HepG2 (cell line): ENCODE measurements around the gene POGLUT2. TPM values are rescaled to one million over a fixed set of nuclear protein-coding genes. Genes with fewer than 3 reads are reported as not detected.

ENCODE experiments used
- ASH2L ChIP-seq: fragments of 300-600, 200-600 bp; sonication (generic); IDR thresholded peaks from 2 replicates; pipeline ENCODE4 v1.7.0; 2017; ENCODE audit warnings: low read depth, mild to moderate bottlenecking, moderate library complexity, mixed read lengths, low read length; ENCODE audit not compliant: insufficient read length
- BRCA1 ChIP-seq: sonication (generic); formaldehyde crosslinking; IDR thresholded peaks from 2 replicates; pipeline ENCODE4 v1.4.0; 2020; ENCODE audit warnings: missing genetic modification reagents
- CSRNP1 ChIP-seq: sonication (generic); formaldehyde crosslinking; IDR thresholded peaks from 2 replicates; pipeline ENCODE4 v1.8.1; 2023; ENCODE audit warnings: mild to moderate bottlenecking, missing genetic modification reagents
- FLYWCH1 ChIP-seq: sonication (generic); formaldehyde crosslinking; IDR thresholded peaks from 2 replicates; pipeline ENCODE4 v1.8.1; 2023; ENCODE audit warnings: mild to moderate bottlenecking, missing genetic modification reagents
- GATAD2A ChIP-seq: IDR thresholded peaks from 2 replicates; pipeline ENCODE4 v1.6.1; 2016
- GTF2F1 ChIP-seq: fragments of 150-350 bp; IDR thresholded peaks from 2 replicates; pipeline ENCODE4 v1.6.1; 2014; ENCODE audit warnings: low read length
- IKZF4 ChIP-seq: sonication (generic); formaldehyde crosslinking; IDR thresholded peaks from 2 replicates; pipeline ENCODE4 v1.5.1; 2020; ENCODE audit warnings: borderline replicate concordance, mild to moderate bottlenecking, low read depth, missing genetic modification reagents; ENCODE audit errors: not compliant biosample characterization
- NFIB ChIP-seq: sonication (generic); formaldehyde crosslinking; IDR thresholded peaks from 2 replicates; pipeline ENCODE4 v1.9.0; 2021; ENCODE audit warnings: missing genetic modification reagents, mild to moderate bottlenecking, borderline replicate concordance
- RAD51 ChIP-seq: fragments of 450-650 bp; IDR thresholded peaks from 2 replicates; pipeline ENCODE4 v1.6.1; 2016; ENCODE audit warnings: borderline replicate concordance
- SOX13 ChIP-seq, 3 experiments: fragments of 450-650 bp in 1 of 3; sonication (generic) in 1 of 3; formaldehyde crosslinking in 1 of 3; IDR thresholded peaks in 2 of 3; conservative IDR thresholded peaks in 1 of 3; 2 replicates each; pipeline versions ENCODE4 v1.5.0 to v1.6.1; 2016 to 2020; ENCODE audit warnings: antibody characterized with exemption in 1 of 3, mild to moderate bottlenecking in 1 of 3, missing compliant biosample characterization in 1 of 3, missing genetic modification reagents in 1 of 3, moderate library complexity in 1 of 3
- SOX6 ChIP-seq, 2 experiments: fragments of 450-650 bp in 1 of 2; sonication (generic) in 1 of 2; formaldehyde crosslinking in 1 of 2; IDR thresholded peaks; 2 replicates each; pipeline versions ENCODE4 v1.4.0 to v1.6.1; 2017 to 2020; ENCODE audit warnings: antibody characterized with exemption in 1 of 2, mild to moderate bottlenecking in 1 of 2, missing genetic modification reagents in 1 of 2
- SSRP1 ChIP-seq: IDR thresholded peaks from 2 replicates; pipeline ENCODE4 v1.6.1; 2016; ENCODE audit warnings: control low read depth
- XRCC5 ChIP-seq: fragments of 200-400 bp; formaldehyde crosslinking; optimal IDR thresholded peaks from 2 replicates; pipeline ENCODE3; 2017; ENCODE audit warnings: mild to moderate bottlenecking, low read length
- ZBTB21 ChIP-seq: sonication (generic); formaldehyde crosslinking; IDR thresholded peaks from 2 replicates; pipeline ENCODE4 v1.4.0; 2020; ENCODE audit warnings: missing genetic modification reagents
- ZKSCAN1 ChIP-seq: fragments of 150-350 bp; IDR thresholded peaks from 2 replicates; pipeline ENCODE4 v1.6.1; 2014; ENCODE audit warnings: low read length
- ZNF280B ChIP-seq: sonication (generic); formaldehyde crosslinking; IDR thresholded peaks from 2 replicates; pipeline ENCODE4 v1.5.0; 2020; ENCODE audit warnings: missing genetic modification reagents, mild to moderate bottlenecking, borderline replicate concordance
- ZNF335 ChIP-seq: sonication (generic); formaldehyde crosslinking; IDR thresholded peaks from 2 replicates; pipeline ENCODE4 v1.4.0; 2020; ENCODE audit warnings: missing genetic modification reagents
- ZNF510 ChIP-seq: sonication (generic); formaldehyde crosslinking; IDR thresholded peaks from 2 replicates; pipeline ENCODE4 v1.4.0; 2020; ENCODE audit warnings: low read depth, mild to moderate bottlenecking, missing genetic modification reagents
- ZNF597 ChIP-seq: sonication (generic); formaldehyde crosslinking; IDR thresholded peaks from 2 replicates; pipeline ENCODE4 v1.5.0; 2020; ENCODE audit warnings: missing genetic modification reagents
- ZNF792 ChIP-seq: IDR thresholded peaks from 2 replicates; pipeline ENCODE4 v1.6.1; 2016
- ZSCAN22 ChIP-seq: sonication (generic); formaldehyde crosslinking; IDR thresholded peaks from 2 replicates; pipeline ENCODE4 v1.4.0; 2020; ENCODE audit warnings: mild to moderate bottlenecking, missing genetic modification reagents
- polyA plus RNA-seq, 8 experiments: library from polyadenylated mRNA; depleted of rRNA in 3 of 8; stranded (reverse) in 7 of 8; unstranded in 1 of 8; fragments of >200 nt; fragmentation: Illumina TruSeq in 4 of 8; extraction: Trizol in 4 of 8; gene quantifications; 2 replicates each; pipeline versions ENCODE4 v1.2.1 to v1.2.3, GENCODE V29; 2011 to 2016; ENCODE audit warnings: low read depth in 4 of 8, missing spikeins in 1 of 8, mixed read lengths in 1 of 8; ENCODE audit not compliant: insufficient read depth in 1 of 8
- total RNA-seq, 5 experiments: library from RNA; depleted of rRNA; stranded (reverse); fragments of >200 nt; fragmentation: Illumina TruSeq; extraction: Trizol; gene quantifications; 2 replicates each; pipeline ENCODE4 v1.2.3, GENCODE V29; 2016; ENCODE audit warnings: low read depth in 1 of 5
- TF ChIP-seq, protein P1 (sequence below): sonication (generic); formaldehyde crosslinking; IDR thresholded peaks from 2 replicates; pipeline ENCODE4 v1.8.0; 2022; ENCODE audit warnings: missing genetic modification reagents, mild to moderate bottlenecking, moderate library complexity, borderline replicate concordance
- TF ChIP-seq, protein P2 (sequence below): sonication (generic); IDR thresholded peaks from 2 replicates; pipeline ENCODE4 v1.6.1; 2016; ENCODE audit warnings: low read depth, borderline replicate concordance

POGLUT2 gene
- total and polyA plus RNA-seq, 2 of the 13 experiments (the other 11 are each of a cell fraction or from before 2014, with no cell fraction given), result 18.0 to 26.1 TPM

GRCh38 chr13:102845630-102846260, 47.0 kb upstream of the POGLUT2 start, which contains the start of gene ERCC5 (continued):
- TF ChIP-seq ZNF280B (peak; percentile 95), ZNF792 (CRISPR knock-in tag) (peak; percentile 88), FLYWCH1 (CRISPR knock-in tag) (no peak), ZNF510 (CRISPR knock-in tag) (no peak), ZNF335 (peak; percentile 79), IKZF4 (CRISPR knock-in tag) (peak; percentile 27), ASH2L (peak; percentile 83), BRCA1 (peak; percentile 75), SOX13 (IDR thresholded peaks at IDR 0.05) (no peak), SOX13 (CRISPR knock-in tag; conservative IDR thresholded peaks at IDR 0.05 in 1 of 2, IDR thresholded peaks at IDR 0.05 in 1 of 2) (peak in 1 of 2 experiments; percentile 57; a peak in 1 of 4 replicates), ZSCAN22 (CRISPR knock-in tag) (no peak), RAD51 (no peak), XRCC5 (peak; percentile 70), GATAD2A (CRISPR knock-in tag) (peak; percentile 73), ZNF597 (CRISPR knock-in tag) (no peak), SSRP1 (CRISPR knock-in tag) (no peak), ZKSCAN1 (peak; percentile 62; the same call in 1 of the 2 replicates), NFIB (CRISPR knock-in tag) (no peak), ZBTB21 (CRISPR knock-in tag) (peak; percentile 97), CSRNP1 (no peak; the same call in none of the 2 replicates), SOX6 (IDR thresholded peaks at IDR 0.05) (no peak), SOX6 (CRISPR knock-in tag; IDR thresholded peaks at IDR 0.05) (peak; percentile 86), GTF2F1 (no peak)
- TF ChIP-seq, protein P1, sequence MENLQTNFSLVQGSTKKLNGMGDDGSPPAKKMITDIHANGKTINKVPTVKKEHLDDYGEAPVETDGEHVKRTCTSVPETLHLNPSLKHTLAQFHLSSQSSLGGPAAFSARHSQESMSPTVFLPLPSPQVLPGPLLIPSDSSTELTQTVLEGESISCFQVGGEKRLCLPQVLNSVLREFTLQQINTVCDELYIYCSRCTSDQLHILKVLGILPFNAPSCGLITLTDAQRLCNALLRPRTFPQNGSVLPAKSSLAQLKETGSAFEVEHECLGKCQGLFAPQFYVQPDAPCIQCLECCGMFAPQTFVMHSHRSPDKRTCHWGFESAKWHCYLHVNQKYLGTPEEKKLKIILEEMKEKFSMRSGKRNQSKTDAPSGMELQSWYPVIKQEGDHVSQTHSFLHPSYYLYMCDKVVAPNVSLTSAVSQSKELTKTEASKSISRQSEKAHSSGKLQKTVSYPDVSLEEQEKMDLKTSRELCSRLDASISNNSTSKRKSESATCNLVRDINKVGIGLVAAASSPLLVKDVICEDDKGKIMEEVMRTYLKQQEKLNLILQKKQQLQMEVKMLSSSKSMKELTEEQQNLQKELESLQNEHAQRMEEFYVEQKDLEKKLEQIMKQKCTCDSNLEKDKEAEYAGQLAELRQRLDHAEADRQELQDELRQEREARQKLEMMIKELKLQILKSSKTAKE, result no peak; the same call in 1 of the 2 replicates
- TF ChIP-seq, protein P2, sequence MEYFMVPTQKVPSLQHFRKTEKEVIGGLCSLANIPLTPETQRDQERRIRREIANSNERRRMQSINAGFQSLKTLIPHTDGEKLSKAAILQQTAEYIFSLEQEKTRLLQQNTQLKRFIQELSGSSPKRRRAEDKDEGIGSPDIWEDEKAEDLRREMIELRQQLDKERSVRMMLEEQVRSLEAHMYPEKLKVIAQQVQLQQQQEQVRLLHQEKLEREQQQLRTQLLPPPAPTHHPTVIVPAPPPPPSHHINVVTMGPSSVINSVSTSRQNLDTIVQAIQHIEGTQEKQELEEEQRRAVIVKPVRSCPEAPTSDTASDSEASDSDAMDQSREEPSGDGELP, result peak; percentile 53; the same call in 1 of the 2 replicates
